SIG-M5 (cell line): Measurements from ENCODE around the gene ZNF397.

ENCODE experiments used
- DNase-seq: peaks from one replicate; lab custom pipeline; 2025; lab: John Stamatoyannopoulos, UW

The ZNF397 gene

DNA sequence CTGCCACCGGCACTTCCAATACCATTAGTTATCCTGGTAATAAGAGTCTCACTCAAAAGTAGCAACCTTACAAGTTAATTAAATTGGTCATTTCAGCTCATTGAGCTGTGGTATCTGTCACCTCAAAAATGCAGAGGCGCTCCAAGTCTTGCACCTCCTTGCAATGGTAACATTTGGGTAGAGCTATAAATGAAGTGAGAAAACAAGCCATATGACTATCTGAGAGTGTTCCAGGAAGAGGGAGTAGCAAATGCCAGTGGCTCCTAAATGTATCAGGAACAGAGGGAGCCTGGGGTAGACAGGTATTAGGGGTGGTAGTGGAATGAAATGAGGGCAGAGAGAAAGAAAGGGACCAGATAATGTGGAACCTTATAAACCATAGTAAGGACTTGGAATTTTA, 55.2 kb downstream of the ZNF397 start:
- no peak for DNase-seq

DNA sequence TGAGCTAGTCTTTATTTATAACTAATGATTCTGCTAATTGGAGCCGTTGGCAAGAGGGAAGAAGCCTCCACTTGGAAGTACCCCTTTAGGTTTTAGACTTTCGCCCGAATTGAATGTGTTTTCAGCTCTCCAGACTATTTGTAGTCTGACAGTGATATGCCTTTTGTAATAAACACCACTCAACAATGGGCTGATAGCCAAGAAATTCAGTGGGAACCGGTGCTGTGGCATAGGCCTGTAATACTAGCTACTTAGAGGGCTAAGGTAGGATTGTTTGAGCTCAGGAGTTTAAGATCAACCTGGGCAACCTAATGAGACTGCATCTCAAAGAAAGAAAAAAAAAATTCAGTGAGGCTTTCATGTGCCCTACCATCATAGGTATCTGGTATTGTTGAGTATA, 62.8 kb downstream of the ZNF397 start:
- DNase-seq = no peak

DNA sequence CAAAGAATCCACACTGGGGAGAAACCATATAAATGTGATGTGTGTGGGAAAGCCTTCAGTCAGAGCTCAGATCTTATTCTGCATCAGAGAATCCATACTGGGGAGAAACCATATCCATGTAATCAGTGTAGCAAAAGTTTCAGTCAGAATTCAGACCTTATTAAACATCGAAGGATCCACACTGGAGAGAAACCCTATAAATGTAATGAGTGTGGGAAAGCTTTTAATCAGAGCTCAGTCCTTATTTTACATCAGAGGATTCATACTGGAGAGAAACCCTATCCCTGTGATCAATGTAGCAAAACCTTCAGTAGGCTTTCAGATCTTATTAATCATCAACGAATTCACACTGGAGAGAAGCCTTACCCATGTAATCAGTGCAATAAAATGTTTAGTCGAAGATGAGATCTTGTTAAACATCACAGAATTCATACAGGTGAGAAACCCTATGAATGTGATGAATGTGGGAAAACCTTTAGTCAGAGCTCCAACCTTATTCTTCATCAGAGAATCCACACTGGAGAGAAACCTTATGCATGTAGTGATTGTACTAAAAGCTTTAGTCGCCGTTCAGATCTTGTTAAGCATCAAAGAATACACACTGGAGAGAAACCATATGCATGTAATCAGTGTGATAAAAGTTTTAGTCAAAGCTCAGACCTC, 65.9 kb downstream of the ZNF397 start:
- DNase-seq = no peak
